K562 (cell line): ENCODE results near the gene TBPL2. TPM values are rescaled to one million over a fixed set of nuclear protein-coding genes. Genes with fewer than 3 reads are reported as not detected.

Source experiments
- ARID3A ChIP-seq: IDR thresholded peaks from 2 replicates; pipeline ENCODE4 v1.6.1; 2012; ENCODE audit warnings: low read depth, low read length, improper control_type of control experiment, borderline replicate concordance
- DIDO1 ChIP-seq: fragments of 450-650 bp; IDR thresholded peaks from 2 replicates; pipeline ENCODE4 v1.6.1; 2016; ENCODE audit warnings: low read depth, missing biosample characterization, missing genetic modification characterization
- ELF1 ChIP-seq: fragments of 200-800 bp; sonication (Bioruptor generic); IDR thresholded peaks from 2 replicates; pipeline ENCODE4 v1.6.1; 2016; ENCODE audit warnings: missing genetic modification characterization, missing compliant biosample characterization
- KDM5B ChIP-seq: fragments of 200-600 bp; sonication (generic); IDR thresholded peaks from 2 replicates; pipeline ENCODE4 v1.6.1; 2012; ENCODE audit warnings: low read depth, mild to moderate bottlenecking, moderate library complexity, low read length, control low read depth, inconsistent platforms; ENCODE audit not compliant: insufficient replicate concordance
- MBD2 ChIP-seq: sonication (generic); IDR thresholded peaks from 2 replicates; pipeline ENCODE4 v1.6.1; 2016; ENCODE audit warnings: low read depth, borderline replicate concordance
- NBN ChIP-seq: fragments of 450-650 bp; IDR thresholded peaks from 2 replicates; pipeline ENCODE4 v1.6.1; 2016; ENCODE audit warnings: low read depth, mild to moderate bottlenecking
- NR0B1 ChIP-seq: fragments of 450-650 bp; IDR thresholded peaks from one replicate; pipeline ENCODE4 v1.6.1; 2018; ENCODE audit warnings: mild to moderate bottlenecking, moderate library complexity; ENCODE audit not compliant: partially characterized antibody
- PCBP1 ChIP-seq: fragments of 200-400 bp; formaldehyde crosslinking; IDR thresholded peaks from 2 replicates; pipeline ENCODE4 v1.6.1; 2018; ENCODE audit warnings: mild to moderate bottlenecking, low read depth, low read length; ENCODE audit not compliant: poor library complexity, severe bottlenecking
- POLR2H ChIP-seq: IDR thresholded peaks from 2 replicates; pipeline ENCODE4 v1.6.1; 2016; ENCODE audit warnings: missing genetic modification characterization, low read depth, mild to moderate bottlenecking, control low read depth, missing compliant biosample characterization, moderate library complexity
- SETDB1 ChIP-seq: IDR thresholded peaks from one replicate; pipeline ENCODE4 v1.6.1; 2012; ENCODE audit warnings: low read length, control low read depth, inconsistent platforms
- XRCC3 ChIP-seq: fragments of 450-650 bp; IDR thresholded peaks from 2 replicates; pipeline ENCODE4 v1.6.1; 2017; ENCODE audit warnings: mild to moderate bottlenecking, moderate library complexity
- ZNF12 ChIP-seq: sonication (generic); formaldehyde crosslinking; IDR thresholded peaks from 2 replicates; pipeline ENCODE4 v1.4.0; 2020; ENCODE audit warnings: mild to moderate bottlenecking, missing genetic modification reagents
- ZNF217 ChIP-seq: sonication (generic); formaldehyde crosslinking; IDR thresholded peaks from 2 replicates; pipeline ENCODE4 v1.8.0; 2022; ENCODE audit warnings: mild to moderate bottlenecking, missing genetic modification reagents
- ZNF324 ChIP-seq: fragments of 250-450 bp; sonication (Bioruptor Pico); IDR thresholded peaks from 2 replicates; pipeline ENCODE4 v1.4.0; 2020; ENCODE audit warnings: mild to moderate bottlenecking
- ZNF445 ChIP-seq: fragments of 250-450 bp; sonication (Bioruptor Pico); IDR thresholded peaks from 2 replicates; pipeline ENCODE4 v1.4.0; 2020; ENCODE audit warnings: low read depth, mild to moderate bottlenecking, moderate library complexity
- ZNF551 ChIP-seq: fragments of 250-450 bp; sonication (Bioruptor Pico); IDR thresholded peaks from 2 replicates; pipeline ENCODE4 v1.5.0; 2021; ENCODE audit warnings: mild to moderate bottlenecking, moderate library complexity
- ZNF76 ChIP-seq: fragments of 250-450 bp; sonication (Bioruptor Pico); IDR thresholded peaks from 2 replicates; pipeline ENCODE4 v1.4.0; 2020; ENCODE audit warnings: mild to moderate bottlenecking, moderate library complexity, borderline replicate concordance
- ZSCAN29 ChIP-seq: fragments of 450-650 bp; IDR thresholded peaks from 2 replicates; pipeline ENCODE4 v1.6.1; 2017
- polyA plus RNA-seq, 8 experiments: library from polyadenylated mRNA; depleted of rRNA in 4 of 8; stranded (reverse) in 5 of 8; unstranded in 3 of 8; fragments of >200 nt; fragmentation: Nextera tagmentation in 2 of 8; fragmentation: Illumina TruSeq in 1 of 8; extraction: Ambion mirVana in 2 of 8; extraction: Trizol in 1 of 8; gene quantifications; 2 replicates each; pipeline versions ENCODE4 v1.2.1 to v1.2.3, GENCODE V29; 2011 to 2014; ENCODE audit warnings: inconsistent platforms in 1 of 8, missing spikeins in 1 of 8
- total RNA-seq, 7 experiments: library from RNA; depleted of rRNA in 6 of 7; stranded (reverse); fragments of >200 nt in 6 of 7; fragmentation: Illumina TruSeq in 2 of 7; extraction: Trizol in 2 of 7; gene quantifications; 2 replicates each; pipeline versions ENCODE4 v1.2.1 to v1.2.3, GENCODE V29; 2011 to 2021; ENCODE audit warnings: low replicate concordance in 1 of 7
- TF ChIP-seq, protein P1 (sequence below): sonication (generic); IDR thresholded peaks from 2 replicates; pipeline ENCODE4 v1.6.1; 2016
- TF ChIP-seq, protein P2 (sequence below): fragments of 250-450 bp; sonication (Bioruptor Pico); IDR thresholded peaks from 2 replicates; pipeline ENCODE4 v1.4.0; 2020; ENCODE audit warnings: mild to moderate bottlenecking, moderate library complexity

TBPL2 gene
- total and polyA plus RNA-seq, 9 of the 15 experiments (the other 6 are each of a cell fraction or from before 2014, with no cell fraction given) = not detected

DNA sequence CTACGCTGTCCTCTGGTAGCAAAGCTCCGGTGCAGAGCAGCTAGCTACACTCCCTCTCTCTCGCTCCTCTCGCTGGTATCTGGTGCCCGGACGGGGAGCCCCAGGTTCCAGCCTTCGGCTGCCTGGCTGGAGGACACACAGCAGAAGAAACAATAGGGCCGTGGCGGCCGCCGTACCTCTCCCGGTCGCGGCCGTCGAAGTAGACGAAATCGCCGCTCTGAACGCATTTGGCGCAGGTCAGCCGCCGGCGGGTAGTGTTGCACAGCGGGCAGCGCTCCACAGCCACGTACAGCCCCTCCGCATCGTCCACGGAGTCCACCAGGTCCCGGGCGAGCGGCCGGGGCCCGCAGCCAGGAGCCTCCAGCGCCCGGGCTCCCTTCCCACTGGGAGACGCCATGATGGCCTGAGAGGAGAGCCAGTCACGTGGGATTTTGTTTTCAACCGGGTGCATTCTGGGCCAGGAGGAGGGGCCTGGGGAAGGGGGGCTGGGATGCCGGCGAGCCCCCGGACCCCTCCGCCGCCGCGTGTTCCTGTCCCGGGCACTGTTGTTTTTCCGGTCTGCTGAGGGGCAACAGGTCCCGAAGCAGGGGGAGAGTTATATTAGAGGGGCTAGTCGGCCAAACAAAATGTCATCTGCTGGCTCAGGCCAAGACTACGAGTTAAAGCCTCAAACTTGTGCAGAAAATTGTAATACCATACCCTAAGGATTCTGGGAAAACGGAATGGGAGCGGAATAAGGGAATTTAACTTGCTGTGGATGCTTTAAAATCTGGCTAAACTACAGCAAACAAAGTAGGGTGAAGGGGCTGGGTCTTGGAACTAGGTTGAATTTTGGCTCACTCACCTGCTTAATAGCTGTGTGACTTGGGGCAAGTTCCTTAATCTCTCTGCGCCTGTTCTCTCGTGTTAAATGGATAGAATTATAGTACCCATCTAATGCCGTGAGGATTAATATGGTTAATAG, 28.7 kb downstream of the TBPL2 start, which contains the start of gene ATG14 (continued):
- TF ChIP-seq POLR2H (tag) = peak; percentile 64
- no peak for TF ChIP-seq XRCC3
- 0 out of 2 replicates have a peak, but pooled peaks have one; percentile 51 for TF ChIP-seq DIDO1 (tag)
- TF ChIP-seq ZSCAN29 = no peak
- no peak; the same call in 1 of the 2 replicates for TF ChIP-seq ZNF324 (CRISPR knock-in tag)
- TF ChIP-seq ZNF12 (CRISPR knock-in tag) = no peak
- 0 out of 2 replicates have a peak, but pooled peaks have one; percentile 41 for TF ChIP-seq MBD2
- TF ChIP-seq, protein P1, sequence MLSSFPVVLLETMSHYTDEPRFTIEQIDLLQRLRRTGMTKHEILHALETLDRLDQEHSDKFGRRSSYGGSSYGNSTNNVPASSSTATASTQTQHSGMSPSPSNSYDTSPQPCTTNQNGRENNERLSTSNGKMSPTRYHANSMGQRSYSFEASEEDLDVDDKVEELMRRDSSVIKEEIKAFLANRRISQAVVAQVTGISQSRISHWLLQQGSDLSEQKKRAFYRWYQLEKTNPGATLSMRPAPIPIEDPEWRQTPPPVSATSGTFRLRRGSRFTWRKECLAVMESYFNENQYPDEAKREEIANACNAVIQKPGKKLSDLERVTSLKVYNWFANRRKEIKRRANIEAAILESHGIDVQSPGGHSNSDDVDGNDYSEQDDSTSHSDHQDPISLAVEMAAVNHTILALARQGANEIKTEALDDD = no peak
- TF ChIP-seq SETDB1 = no peak
- TF ChIP-seq NBN = no peak
- no peak for TF ChIP-seq ZNF551 (CRISPR knock-in tag)
- 0 out of 2 replicates have a peak, but pooled peaks have one; percentile 32 for TF ChIP-seq ELF1 (tag)
- TF ChIP-seq, protein P2, sequence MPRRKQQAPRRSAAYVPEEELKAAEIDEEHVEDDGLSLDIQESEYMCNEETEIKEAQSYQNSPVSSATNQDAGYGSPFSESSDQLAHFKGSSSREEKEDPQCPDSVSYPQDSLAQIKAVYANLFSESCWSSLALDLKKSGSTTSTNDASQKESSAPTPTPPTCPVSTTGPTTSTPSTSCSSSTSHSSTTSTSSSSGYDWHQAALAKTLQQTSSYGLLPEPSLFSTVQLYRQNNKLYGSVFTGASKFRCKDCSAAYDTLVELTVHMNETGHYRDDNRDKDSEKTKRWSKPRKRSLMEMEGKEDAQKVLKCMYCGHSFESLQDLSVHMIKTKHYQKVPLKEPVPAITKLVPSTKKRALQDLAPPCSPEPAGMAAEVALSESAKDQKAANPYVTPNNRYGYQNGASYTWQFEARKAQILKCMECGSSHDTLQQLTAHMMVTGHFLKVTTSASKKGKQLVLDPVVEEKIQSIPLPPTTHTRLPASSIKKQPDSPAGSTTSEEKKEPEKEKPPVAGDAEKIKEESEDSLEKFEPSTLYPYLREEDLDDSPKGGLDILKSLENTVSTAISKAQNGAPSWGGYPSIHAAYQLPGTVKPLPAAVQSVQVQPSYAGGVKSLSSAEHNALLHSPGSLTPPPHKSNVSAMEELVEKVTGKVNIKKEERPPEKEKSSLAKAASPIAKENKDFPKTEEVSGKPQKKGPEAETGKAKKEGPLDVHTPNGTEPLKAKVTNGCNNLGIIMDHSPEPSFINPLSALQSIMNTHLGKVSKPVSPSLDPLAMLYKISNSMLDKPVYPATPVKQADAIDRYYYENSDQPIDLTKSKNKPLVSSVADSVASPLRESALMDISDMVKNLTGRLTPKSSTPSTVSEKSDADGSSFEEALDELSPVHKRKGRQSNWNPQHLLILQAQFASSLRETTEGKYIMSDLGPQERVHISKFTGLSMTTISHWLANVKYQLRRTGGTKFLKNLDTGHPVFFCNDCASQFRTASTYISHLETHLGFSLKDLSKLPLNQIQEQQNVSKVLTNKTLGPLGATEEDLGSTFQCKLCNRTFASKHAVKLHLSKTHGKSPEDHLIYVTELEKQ = no peak
- no peak for TF ChIP-seq NR0B1
- TF ChIP-seq ZNF445 = no peak
- TF ChIP-seq ZNF217 = no peak
- TF ChIP-seq ZNF76 (CRISPR knock-in tag) = no peak
- peak; percentile 58 for TF ChIP-seq PCBP1
- TF ChIP-seq KDM5B = no peak
- TF ChIP-seq ARID3A = no peak
